OCI-LY7 (cell line): ENCODE measurements around the gene ODAPH. TPM values are rescaled to one million over a fixed set of nuclear protein-coding genes. Genes with fewer than 3 reads are reported as not detected.
A peak's percentile ranks its signal among the peaks of the same experiment; 100 is the strongest.

Source experiments
- BruUV-seq: library from RNA; stranded (reverse); fragments of 400-500 nt; replicated peaks from 2 replicates; lab custom pipeline; 2021; lab: Mats Ljungman, UMichigan
- CTCF ChIA-PET: fragments of 300-600 bp; sonication (Branson Sonifier 250); formaldehyde crosslinking; loops from one replicate; lab custom pipeline; 2022; ENCODE audit warnings: antibody characterized with exemption; ENCODE audit not compliant: unreplicated experiment; lab: Charles Lee
- POLR2A ChIA-PET: fragments of 300-600 bp; sonication (Branson Sonifier 250); formaldehyde crosslinking; loops from one replicate; lab custom pipeline; 2022; ENCODE audit warnings: antibody characterized with exemption; lab: Charles Lee
- DNase-seq: peaks from one replicate; pipeline ENCODE4 v3.0.0-alpha.2; 2015; ENCODE audit warnings: low spot score
- H2AFZ ChIP-seq: fragments of 200-600 bp; sonication (generic), shearing (Covaris generic); 2 replicates; pipeline ENCODE4 v1.6.1; 2014; ENCODE audit warnings: mild to moderate bottlenecking, antibody characterized with exemption, low read length, moderate library complexity
- H3K27ac ChIP-seq: fragments of 200-600 bp; sonication (generic); 2 replicates; pipeline ENCODE4 v1.5.1; 2014; ENCODE audit warnings: mixed run types, low read depth, mild to moderate bottlenecking, moderate library complexity, low read length, inconsistent platforms; ENCODE audit not compliant: poor library complexity, severe bottlenecking
- H3K36me3 ChIP-seq: fragments of 200-600 bp; sonication (generic); 2 replicates; pipeline ENCODE4 v1.6.1; 2014; ENCODE audit warnings: mild to moderate bottlenecking, antibody characterized with exemption, low read length, moderate library complexity, mixed read lengths; ENCODE audit not compliant: insufficient read depth
- H3K4me1 ChIP-seq: fragments of 200-600 bp; sonication (generic); 2 replicates; pipeline ENCODE4 v1.5.1; 2014; ENCODE audit warnings: mild to moderate bottlenecking, low read length; ENCODE audit not compliant: insufficient read depth, poor library complexity, severe bottlenecking
- H3K4me2 ChIP-seq: fragments of 200-600 bp; sonication (generic); 2 replicates; pipeline ENCODE4 v1.6.1; 2014; ENCODE audit warnings: mild to moderate bottlenecking, low read length
- H3K4me3 ChIP-seq: fragments of 200-600 bp; sonication (generic); 2 replicates; pipeline ENCODE4 v1.5.1; 2014; ENCODE audit warnings: mild to moderate bottlenecking, low read depth, low read length; ENCODE audit not compliant: poor library complexity, severe bottlenecking
- H3K79me2 ChIP-seq: fragments of 200-600 bp; sonication (generic); 2 replicates; pipeline ENCODE4 v1.6.1; 2016; ENCODE audit warnings: low read depth, mild to moderate bottlenecking, low read length, moderate library complexity, mixed read lengths; ENCODE audit not compliant: insufficient read depth
- H3K9me2 ChIP-seq: fragments of 200-600 bp; sonication (generic); 2 replicates; pipeline ENCODE4 v1.6.1; 2016; ENCODE audit warnings: mild to moderate bottlenecking, low read length, mixed read lengths; ENCODE audit not compliant: insufficient read depth
- H3K9me3 ChIP-seq: fragments of 200-600 bp; sonication (generic); 2 replicates; pipeline ENCODE4 v1.6.1; 2014; ENCODE audit warnings: mild to moderate bottlenecking, mixed run types, low read length, mixed read lengths
- H4K20me1 ChIP-seq: fragments of 200-600 bp; sonication (generic); 2 replicates; pipeline ENCODE4 v1.6.1; 2014; ENCODE audit warnings: mild to moderate bottlenecking, antibody characterized with exemption, low read length, moderate library complexity, mixed read lengths; ENCODE audit not compliant: insufficient read depth
- EZH2phosphoT487 ChIP-seq: fragments of 200-600 bp; sonication (generic); IDR thresholded peaks from 2 replicates; pipeline ENCODE4 v1.6.1; 2018; ENCODE audit warnings: low read depth, borderline replicate concordance, mild to moderate bottlenecking, mixed run types, antibody characterized with exemption, low read length, moderate library complexity, mixed read lengths
- intact Hi-C: fragments of 100-400 bp; cut with micrococcal nuclease; formaldehyde crosslinking; loops from one replicate; pipeline ENCODE4 v1.10.0; 2022; ENCODE audit not compliant: unreplicated experiment
- total RNA-seq, 2 experiments: library from RNA; depleted of rRNA in 1 of 2; stranded (reverse); fragments of >200 nt in 1 of 2; shearing (Covaris generic) in 1 of 2; gene quantifications; 2 replicates each; pipeline ENCODE4 v1.2.3, GENCODE V29; 2014 to 2022
- TF ChIP-seq, protein P1 (sequence below): fragments of 200-600 bp; sonication (generic); conservative IDR thresholded peaks from 2 replicates; pipeline ENCODE4 v1.5.1; 2014; ENCODE audit warnings: mild to moderate bottlenecking, antibody characterized with exemption, low read length, moderate library complexity, mixed read lengths

Gene ODAPH
- total RNA-seq, 2 experiments from 2014 or later, result 0.40 TPM; not detected in 1

DNA sequence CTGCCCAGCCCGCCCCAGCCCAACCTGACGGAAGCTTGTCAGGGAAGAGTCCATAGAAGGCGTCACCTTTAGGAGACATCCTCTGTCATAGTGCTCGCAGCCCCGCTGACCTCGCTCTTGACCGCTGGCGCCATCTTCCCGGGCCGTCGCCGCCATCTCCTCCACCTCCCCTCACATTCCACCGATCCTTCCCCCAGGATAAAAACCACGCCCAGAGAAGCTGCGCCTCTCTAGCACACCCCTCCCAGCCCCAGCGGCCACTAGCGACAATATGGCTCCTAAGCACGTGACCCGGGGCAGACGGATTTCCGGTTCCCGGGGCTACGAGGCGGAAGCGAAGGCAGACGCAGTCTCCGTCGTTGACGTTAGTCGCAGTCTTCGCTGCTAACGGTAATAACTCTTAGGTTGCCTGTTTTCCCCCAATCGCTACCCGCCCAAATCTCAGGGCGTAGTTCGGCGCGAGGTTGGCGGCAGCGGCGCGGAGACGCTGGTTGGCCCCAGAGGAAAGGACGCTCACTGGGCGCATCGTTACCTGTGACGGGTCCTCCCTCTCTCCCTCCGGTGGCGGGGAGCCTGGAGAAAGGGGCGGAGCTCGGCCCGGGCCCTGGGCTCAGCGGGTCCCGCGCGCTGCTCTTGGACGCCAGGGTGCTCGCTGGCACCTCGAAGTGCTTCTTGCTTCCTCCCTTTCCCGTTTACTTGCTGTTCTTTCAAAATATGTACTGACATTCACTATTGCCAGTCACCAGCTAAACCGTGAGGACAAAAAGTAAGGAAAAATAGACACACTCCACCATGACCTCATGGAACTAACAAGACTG, 41.5 kb upstream of the ODAPH start, which contains the start of the genes RCHY1 and THAP6:
RCHY1 (minus strand) TSS at position 273 of the 818 bp plus-strand sequence; CDS start at position 156, 117 bp downstream.
THAP6 (plus strand) TSS at position 343 of the 818 bp plus-strand sequence. CDS start 980 bp downstream, outside the sequence.
- BruUV-seq, result TSS peak; percentile 76
- peaks cover 66% of the 10 kb centered on the region for H3K79me2 ChIP-seq
- peak within 1 kb of the TSS; percentile 95 for H2AFZ ChIP-seq
- peak within 1 kb of the TSS; percentile 92 for H3K27ac ChIP-seq
- TF ChIP-seq, protein P1, sequence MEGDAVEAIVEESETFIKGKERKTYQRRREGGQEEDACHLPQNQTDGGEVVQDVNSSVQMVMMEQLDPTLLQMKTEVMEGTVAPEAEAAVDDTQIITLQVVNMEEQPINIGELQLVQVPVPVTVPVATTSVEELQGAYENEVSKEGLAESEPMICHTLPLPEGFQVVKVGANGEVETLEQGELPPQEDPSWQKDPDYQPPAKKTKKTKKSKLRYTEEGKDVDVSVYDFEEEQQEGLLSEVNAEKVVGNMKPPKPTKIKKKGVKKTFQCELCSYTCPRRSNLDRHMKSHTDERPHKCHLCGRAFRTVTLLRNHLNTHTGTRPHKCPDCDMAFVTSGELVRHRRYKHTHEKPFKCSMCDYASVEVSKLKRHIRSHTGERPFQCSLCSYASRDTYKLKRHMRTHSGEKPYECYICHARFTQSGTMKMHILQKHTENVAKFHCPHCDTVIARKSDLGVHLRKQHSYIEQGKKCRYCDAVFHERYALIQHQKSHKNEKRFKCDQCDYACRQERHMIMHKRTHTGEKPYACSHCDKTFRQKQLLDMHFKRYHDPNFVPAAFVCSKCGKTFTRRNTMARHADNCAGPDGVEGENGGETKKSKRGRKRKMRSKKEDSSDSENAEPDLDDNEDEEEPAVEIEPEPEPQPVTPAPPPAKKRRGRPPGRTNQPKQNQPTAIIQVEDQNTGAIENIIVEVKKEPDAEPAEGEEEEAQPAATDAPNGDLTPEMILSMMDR, result 0 out of 2 replicates have a peak, but pooled peaks have one; percentile 10
- TF ChIP-seq EZH2phosphoT487, result no peak
- peaks cover 48% of the 10 kb centered on the region for H3K36me3 ChIP-seq
- peak within 1 kb of the TSS; percentile 87 for H3K4me3 ChIP-seq
- ChIA-PET CTCF (interaction anchor here (0.5 to 0.6 kb wide), 3 partner anchors 18 to 893 kb away, joined by 3 to 5 read pairs (median 3); no protein-coding TSS in a partner anchor), POLR2A (interaction anchor here (0.5 to 3.9 kb wide), 12 partner anchors 9 to 213 kb away, joined by 3 to 19 read pairs (median 3); partner anchors contain the start of genes ODAPH and USO1)
- no peaks in the 10 kb centered on the region for H3K9me2 ChIP-seq
- H4K20me1 ChIP-seq, result peaks cover 8% of the 10 kb centered on the region; the same call in 1 of the 2 replicates
- peaks cover 34% of the 10 kb centered on the region for H3K4me1 ChIP-seq
- H3K4me2 ChIP-seq, result peak within 1 kb of the TSS; percentile 98
- intact Hi-C loops, result loop anchor here (1.0 to 10.0 kb wide), 3 partner anchors 158 to 1640 kb away; partner anchors contain the start of genes CCNG2, G3BP2 and USO1
- DNase-seq, result peak; percentile 93
- H3K9me3 ChIP-seq, result peaks cover 14% of the 10 kb centered on the region; the same call in 1 of the 2 replicates

DNA sequence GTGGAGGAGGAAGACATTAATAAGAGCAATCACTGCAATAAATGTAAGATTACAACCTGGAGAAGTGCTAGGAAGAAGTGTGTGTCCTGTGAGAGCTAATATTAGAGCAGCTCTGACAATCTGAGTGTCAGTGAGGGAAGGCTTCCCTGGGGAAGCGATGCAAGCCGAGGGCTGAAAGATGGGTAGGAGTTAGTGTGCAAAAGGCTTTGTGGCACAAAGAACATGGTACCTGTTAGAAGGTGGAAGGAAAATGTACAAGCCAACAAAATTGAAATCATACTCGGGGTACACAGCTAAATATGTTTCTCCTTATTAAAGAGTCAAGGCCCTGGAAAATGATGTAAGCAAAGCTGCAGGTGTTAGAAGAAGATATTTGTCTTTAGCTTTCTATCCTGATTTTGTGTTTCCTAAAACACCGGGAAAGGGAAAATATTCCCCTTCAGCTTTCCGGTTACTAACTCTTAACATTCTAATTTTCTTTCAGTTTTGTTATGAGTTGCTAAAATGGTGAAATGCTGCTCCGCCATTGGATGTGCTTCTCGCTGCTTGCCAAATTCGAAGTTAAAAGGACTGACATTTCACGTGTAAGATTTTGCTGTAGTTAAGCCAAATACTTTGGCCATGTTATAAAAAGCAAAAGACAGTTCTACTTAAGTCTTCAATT, 40.8 kb upstream of the ODAPH start:
- POLR2A ChIA-PET, result interaction anchor here (0.8 to 3.9 kb wide), 12 partner anchors 10 to 212 kb away, joined by 3 to 19 read pairs (median 4); partner anchors contain the start of genes ODAPH and USO1
- Histone ChIP-seq H3K4me3 (peak overlapping the region; percentile 87), H3K27ac (peak overlapping the region; percentile 92), H3K9me2 (no peaks in the 10 kb centered on the region), H3K9me3 (peaks cover 10% of the 10 kb centered on the region; the same call in 1 of the 2 replicates), H3K4me2 (peak overlapping the region; percentile 98), H2AFZ (peak overlapping the region; percentile 95), H3K4me1 (peaks cover 34% of the 10 kb centered on the region), H3K79me2 (peaks cover 58% of the 10 kb centered on the region), H3K36me3 (peaks cover 42% of the 10 kb centered on the region), H4K20me1 (peaks cover 8% of the 10 kb centered on the region; the same call in 1 of the 2 replicates)
- CTCF ChIA-PET, result no interaction called here
- no TSS peak for BruUV-seq
- peak; percentile 47 for DNase-seq
- intact Hi-C loops, result loop anchor here (1.0 to 10.0 kb wide), 3 partner anchors 158 to 1640 kb away; partner anchors contain the start of genes CCNG2, G3BP2 and USO1
- TF ChIP-seq, protein P1, result no peak
- no peak for TF ChIP-seq EZH2phosphoT487
